Measurements from ENCODE around the gene IMPA2.
"Not testable (repeated sequence)": the region's sequence is repeated elsewhere in the genome, so short reads cannot be mapped to it uniquely, and the experiment has no call there.

The IMPA2 gene

GRCh38 chr18:12034241-12035100 is 53.2 kb downstream of the IMPA2 start:
- DNase-seq (ENCODE audit: low spot score) = no peak
- TF ChIP-seq CTCF (IDR thresholded peaks at IDR 0.05; ENCODE audit: extremely low read depth, insufficient read depth, missing control alignments) = no peak

GRCh38 chr18:12035481-12035880 is 54.2 kb downstream of the IMPA2 start:
- DNase-seq (ENCODE audit: low spot score) = no peak
- in situ Hi-C loops (cut with MboI; ENCODE audit: low pct_unique_long_range_greater_than_20kb, low sequenced_read_pairs, unreplicated experiment) = loop anchor here (25.0 kb wide), 2 partner anchors 98 to 298 kb away; no protein-coding TSS in a partner anchor
- no peak for TF ChIP-seq CTCF (IDR thresholded peaks at IDR 0.05; ENCODE audit: extremely low read depth, insufficient read depth, missing control alignments)

More at GRCh38 chr18:12034241-12035100, 53.2 kb downstream of the IMPA2 start:
- in situ Hi-C loops (cut with MboI; ENCODE audit: low pct_unique_long_range_greater_than_20kb, low sequenced_read_pairs, unreplicated experiment) = loop anchor here (25.0 kb wide), 2 partner anchors 97 to 297 kb away; no protein-coding TSS in a partner anchor

- DNase-seq (ENCODE audit: low spot score) = no peak
- no peak for TF ChIP-seq CTCF (IDR thresholded peaks at IDR 0.05; ENCODE audit: extremely low read depth, insufficient read depth, missing control alignments)
- in situ Hi-C loops (cut with MboI; ENCODE audit: low pct_unique_long_range_greater_than_20kb, low sequenced_read_pairs, unreplicated experiment) = loop anchor here (25.0 kb wide), 2 partner anchors 99 to 299 kb away; no protein-coding TSS in a partner anchor
Measured at GRCh38 chr18:12036201-12036751, 55.0 kb downstream of the IMPA2 start.

GRCh38 chr18:12038082-12038638 is 56.9 kb downstream of the IMPA2 start:
- DNase-seq (ENCODE audit: low spot score) = peak; percentile 34
- in situ Hi-C loops (cut with MboI; ENCODE audit: low pct_unique_long_range_greater_than_20kb, low sequenced_read_pairs, unreplicated experiment) = loop anchor here (25.0 kb wide), 2 partner anchors 101 to 301 kb away; no protein-coding TSS in a partner anchor
- no peak for TF ChIP-seq CTCF (IDR thresholded peaks at IDR 0.05; ENCODE audit: extremely low read depth, insufficient read depth, missing control alignments)

GRCh38 chr18:12038639-12039539 is 57.6 kb downstream of the IMPA2 start:
- DNase-seq (ENCODE audit: low spot score) = peak; percentile 91
- in situ Hi-C loops (cut with MboI; ENCODE audit: low pct_unique_long_range_greater_than_20kb, low sequenced_read_pairs, unreplicated experiment) = loop anchor here (25.0 kb wide), 2 partner anchors 102 to 302 kb away; no protein-coding TSS in a partner anchor
- TF ChIP-seq CTCF (IDR thresholded peaks at IDR 0.05; ENCODE audit: extremely low read depth, insufficient read depth, missing control alignments) = peak; percentile 100

GRCh38 chr18:12039540-12039930 is 58.2 kb downstream of the IMPA2 start:
- not testable (repeated sequence) for DNase-seq (ENCODE audit: low spot score)
- in situ Hi-C loops (cut with MboI; ENCODE audit: low pct_unique_long_range_greater_than_20kb, low sequenced_read_pairs, unreplicated experiment) = loop anchor here (25.0 kb wide), 2 partner anchors 102 to 302 kb away; no protein-coding TSS in a partner anchor
